HepG2 (cell line): ENCODE measurements around the gene SPTAN1.

Source experiments
- ARNT ChIP-seq: fragments of 450-650 bp; IDR thresholded peaks from 2 replicates; pipeline ENCODE4 v1.6.1; 2017
- MYC ChIP-seq: sonication (generic); formaldehyde crosslinking; IDR thresholded peaks from 2 replicates; pipeline ENCODE4 v1.9.0; 2021; ENCODE audit warnings: missing genetic modification reagents, borderline replicate concordance
- RNF2 ChIP-seq: fragments of 450-650 bp; conservative IDR thresholded peaks from 2 replicates; pipeline ENCODE4 v1.6.1; 2016; ENCODE audit warnings: low read depth
- SYNCRIP ChIP-seq: fragments of 200-400 bp; formaldehyde crosslinking; IDR thresholded peaks from 2 replicates; pipeline ENCODE4 v1.6.1; 2018; ENCODE audit warnings: mild to moderate bottlenecking, low read depth, low read length; ENCODE audit not compliant: insufficient read depth
- ZBTB7B ChIP-seq: sonication (generic); formaldehyde crosslinking; IDR thresholded peaks from 2 replicates; pipeline ENCODE4 v1.4.0; 2020; ENCODE audit warnings: missing genetic modification reagents
- TF ChIP-seq, protein P1 (sequence below): sonication (generic); formaldehyde crosslinking; IDR thresholded peaks from 2 replicates; pipeline ENCODE4 v1.5.0; 2020; ENCODE audit warnings: mild to moderate bottlenecking, missing genetic modification reagents, moderate library complexity

DNA sequence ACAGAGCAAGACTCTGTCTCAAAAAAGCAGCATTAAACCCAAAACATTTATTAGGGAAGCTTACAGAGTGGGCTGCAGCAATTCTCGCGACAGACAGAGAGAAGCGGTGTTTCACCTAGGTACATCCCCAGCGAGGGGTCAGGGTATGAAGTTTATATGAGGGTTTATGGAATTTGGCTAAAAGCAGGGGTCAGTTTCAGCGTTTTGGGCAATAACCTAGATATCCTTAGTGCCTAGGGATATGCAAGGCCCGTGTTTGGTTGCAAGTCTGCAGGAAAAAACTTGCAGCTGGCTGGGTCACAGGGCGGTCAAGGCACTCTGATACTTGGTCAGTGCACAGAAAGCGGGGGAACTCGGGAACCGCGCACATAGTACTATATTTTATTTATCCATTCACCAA, 48.5 kb upstream of the SPTAN1 start:
- no peak for TF ChIP-seq ZBTB7B (CRISPR knock-in tag)
- TF ChIP-seq SYNCRIP, result no peak
- TF ChIP-seq, protein P1, sequence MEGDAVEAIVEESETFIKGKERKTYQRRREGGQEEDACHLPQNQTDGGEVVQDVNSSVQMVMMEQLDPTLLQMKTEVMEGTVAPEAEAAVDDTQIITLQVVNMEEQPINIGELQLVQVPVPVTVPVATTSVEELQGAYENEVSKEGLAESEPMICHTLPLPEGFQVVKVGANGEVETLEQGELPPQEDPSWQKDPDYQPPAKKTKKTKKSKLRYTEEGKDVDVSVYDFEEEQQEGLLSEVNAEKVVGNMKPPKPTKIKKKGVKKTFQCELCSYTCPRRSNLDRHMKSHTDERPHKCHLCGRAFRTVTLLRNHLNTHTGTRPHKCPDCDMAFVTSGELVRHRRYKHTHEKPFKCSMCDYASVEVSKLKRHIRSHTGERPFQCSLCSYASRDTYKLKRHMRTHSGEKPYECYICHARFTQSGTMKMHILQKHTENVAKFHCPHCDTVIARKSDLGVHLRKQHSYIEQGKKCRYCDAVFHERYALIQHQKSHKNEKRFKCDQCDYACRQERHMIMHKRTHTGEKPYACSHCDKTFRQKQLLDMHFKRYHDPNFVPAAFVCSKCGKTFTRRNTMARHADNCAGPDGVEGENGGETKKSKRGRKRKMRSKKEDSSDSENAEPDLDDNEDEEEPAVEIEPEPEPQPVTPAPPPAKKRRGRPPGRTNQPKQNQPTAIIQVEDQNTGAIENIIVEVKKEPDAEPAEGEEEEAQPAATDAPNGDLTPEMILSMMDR (CRISPR knock-in tag), result no peak
- TF ChIP-seq ARNT, result no peak
- TF ChIP-seq RNF2, result no peak
- no peak for TF ChIP-seq MYC (CRISPR knock-in tag)
